HG03139 (cell line): ENCODE results near the gene GOLGA8B.
A peak's percentile ranks its signal among the peaks of the same experiment; 100 is the strongest.
"Not testable (repeated sequence)": the region's sequence is repeated elsewhere in the genome, so short reads cannot be mapped to it uniquely, and the experiment has no call there.

Source experiments
- ATAC-seq: cut with Tn5 transposase; IDR thresholded peaks from one replicate; pipeline ENCODE4 v1.9.1; 2021; ENCODE audit not compliant: unreplicated experiment

GOLGA8B gene, protein sequence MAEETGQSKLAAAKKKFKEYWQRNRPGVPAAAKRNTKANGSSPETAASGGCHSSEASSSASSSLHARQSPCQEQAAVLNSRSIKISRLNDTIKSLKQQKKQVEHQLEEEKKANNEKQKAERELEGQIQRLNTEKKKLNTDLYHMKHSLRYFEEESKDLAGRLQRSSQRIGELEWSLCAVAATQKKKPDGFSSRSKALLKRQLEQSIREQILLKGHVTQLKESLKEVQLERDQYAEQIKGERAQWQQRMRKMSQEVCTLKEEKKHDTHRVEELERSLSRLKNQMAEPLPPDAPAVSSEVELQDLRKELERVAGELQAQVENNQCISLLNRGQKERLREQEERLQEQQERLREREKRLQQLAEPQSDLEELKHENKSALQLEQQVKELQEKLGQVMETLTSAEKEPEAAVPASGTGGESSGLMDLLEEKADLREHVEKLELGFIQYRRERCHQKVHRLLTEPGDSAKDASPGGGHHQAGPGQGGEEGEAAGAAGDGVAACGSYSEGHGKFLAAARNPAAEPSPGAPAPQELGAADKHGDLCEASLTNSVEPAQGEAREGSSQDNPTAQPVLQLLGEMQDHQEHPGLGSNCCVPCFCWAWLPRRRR

GRCh38 chr15:34583399-34584329 is at the start of gene GOLGA8B:
Gene GOLGA8B (minus strand): TSS chr15:34583651. CDS start chr15:34535912, 47,739 bp downstream.
- ATAC-seq: peak; percentile 56

GRCh38 chr15:34633165-34633564 is 49.7 kb upstream of the GOLGA8B start:
- ATAC-seq: not testable (repeated sequence)

DNA sequence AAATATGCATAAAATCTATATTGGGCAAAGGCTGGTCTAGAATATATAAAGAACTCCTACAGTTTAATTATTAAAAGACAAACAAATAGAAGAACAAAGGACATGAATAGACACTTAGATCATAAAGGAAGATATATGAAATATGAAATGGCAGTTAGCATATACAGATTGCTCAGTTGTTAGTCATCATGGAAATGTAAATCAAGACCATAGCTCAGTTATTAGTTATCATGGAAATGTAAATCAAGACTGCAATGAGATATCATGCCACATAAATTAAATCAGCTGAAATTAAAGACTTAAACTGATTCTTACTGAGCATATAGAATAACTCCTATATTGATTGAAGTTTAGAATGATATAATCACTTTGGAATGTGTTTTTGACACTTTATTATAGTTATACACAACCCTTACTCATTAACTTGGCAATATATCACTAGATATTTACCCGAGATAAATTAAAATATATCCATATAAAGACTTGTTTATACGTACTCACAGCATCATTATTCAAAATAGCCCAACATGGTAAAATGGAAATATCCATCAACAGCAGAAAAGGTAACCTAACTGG is 45.2 kb upstream of the GOLGA8B start:
- ATAC-seq: no peak

DNA sequence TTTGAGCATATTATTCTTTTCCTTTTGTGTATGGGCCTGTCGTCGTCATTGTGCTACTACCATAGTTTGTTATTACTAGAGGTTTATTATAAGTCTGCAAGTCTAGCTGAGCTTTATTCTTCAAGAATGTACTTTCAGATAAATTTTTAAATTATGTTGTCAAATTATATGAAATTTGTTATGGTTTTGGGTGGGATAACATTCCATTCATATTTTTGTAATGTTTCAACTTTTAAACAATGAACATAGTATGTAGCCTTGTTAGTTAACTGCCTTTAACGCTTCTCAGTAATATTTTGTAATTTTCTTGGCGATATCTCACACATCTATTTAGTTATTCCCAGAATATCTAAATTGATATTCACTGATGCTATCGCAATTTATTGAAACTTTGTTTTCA is 41.6 kb upstream of the GOLGA8B start:
- no peak for ATAC-seq

DNA sequence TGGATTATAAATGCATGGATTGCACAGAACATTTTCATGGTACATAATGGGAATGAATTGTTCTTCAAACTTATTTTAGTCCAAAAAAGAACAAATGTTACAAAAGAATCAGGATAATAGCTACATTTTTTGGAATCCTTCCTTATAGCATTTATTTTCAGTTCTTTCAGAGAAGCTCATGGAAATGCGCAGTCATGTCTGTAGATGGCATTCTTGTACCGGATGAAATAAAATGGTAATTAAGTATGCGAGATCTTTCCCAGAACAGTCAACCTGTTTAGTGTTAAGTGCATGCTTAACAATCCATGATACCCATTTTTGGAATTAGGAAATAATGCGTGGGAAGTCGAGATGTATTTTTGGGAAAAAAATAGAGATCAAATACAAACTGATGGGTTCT is 38.2 kb upstream of the GOLGA8B start:
- no peak for ATAC-seq

- no peak for ATAC-seq
Observed at GRCh38 chr15:34620814-34621213, 37.4 kb upstream of the GOLGA8B start.

- no peak for ATAC-seq
Observed at GRCh38 chr15:34620142-34620541, 36.7 kb upstream of the GOLGA8B start.

- ATAC-seq: no peak
Observed at GRCh38 chr15:34619151-34619550, 35.7 kb upstream of the GOLGA8B start.

DNA sequence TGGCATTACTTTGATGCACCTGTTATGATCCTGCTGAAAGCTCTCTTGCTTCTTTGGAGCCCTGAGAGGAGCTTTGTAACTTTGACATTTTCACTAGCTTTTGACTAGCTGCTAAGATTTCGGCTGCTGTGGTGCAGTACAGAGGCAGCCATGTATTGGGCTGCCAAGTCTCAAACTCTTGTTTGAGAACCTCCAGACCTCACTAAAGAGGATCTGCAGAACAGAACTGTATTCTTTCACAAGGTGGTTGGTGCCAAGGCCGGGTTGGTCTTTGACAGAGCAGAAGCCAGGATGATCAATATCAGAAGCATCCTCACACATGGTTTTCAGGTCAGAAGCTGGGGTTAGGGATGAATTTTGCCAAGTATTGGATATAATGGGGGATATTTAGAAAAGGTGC is 34.6 kb upstream of the GOLGA8B start:
- ATAC-seq: no peak

DNA sequence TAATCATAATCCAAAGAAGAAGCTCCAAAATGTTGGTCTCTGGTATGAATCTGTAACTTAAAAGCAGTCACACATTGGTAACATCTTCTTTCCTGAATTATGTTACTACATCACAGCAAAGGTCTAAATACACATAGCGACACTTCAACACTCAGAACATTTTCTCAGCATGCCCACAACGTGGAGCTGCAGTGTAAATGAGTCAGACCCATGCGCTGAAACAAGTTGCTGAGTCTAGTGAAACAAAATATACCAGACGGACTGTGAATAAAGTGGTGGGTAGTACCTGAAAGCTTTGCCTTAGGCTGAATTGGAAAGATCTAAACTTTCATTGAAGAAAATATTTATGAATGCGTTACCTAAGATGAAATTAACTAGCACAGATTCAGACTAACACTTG is 33.2 kb upstream of the GOLGA8B start:
- ATAC-seq: no peak

- no peak for ATAC-seq
Observed at GRCh38 chr15:34613997-34614396, 30.5 kb upstream of the GOLGA8B start.

DNA sequence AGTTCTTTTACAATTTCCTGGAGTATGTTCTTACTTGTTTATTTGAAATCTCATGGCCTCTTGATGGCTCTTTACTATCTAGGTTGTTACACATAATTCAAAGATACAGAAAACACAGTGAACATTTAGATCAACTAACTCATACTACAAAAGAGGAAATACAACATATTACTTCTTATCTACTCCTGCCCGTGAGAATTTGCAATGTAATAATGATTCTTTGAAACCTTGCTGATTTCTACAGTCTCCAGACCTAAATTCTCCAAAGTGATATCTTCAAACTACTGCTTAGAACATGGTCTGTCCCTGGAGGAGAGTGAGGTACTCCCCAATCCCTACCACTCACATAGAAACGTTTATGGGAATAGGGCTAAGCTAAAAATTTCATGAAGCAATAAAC is 29.9 kb upstream of the GOLGA8B start:
- ATAC-seq: no peak

- no peak for ATAC-seq
Observed at GRCh38 chr15:34610354-34610753, 26.9 kb upstream of the GOLGA8B start.

DNA sequence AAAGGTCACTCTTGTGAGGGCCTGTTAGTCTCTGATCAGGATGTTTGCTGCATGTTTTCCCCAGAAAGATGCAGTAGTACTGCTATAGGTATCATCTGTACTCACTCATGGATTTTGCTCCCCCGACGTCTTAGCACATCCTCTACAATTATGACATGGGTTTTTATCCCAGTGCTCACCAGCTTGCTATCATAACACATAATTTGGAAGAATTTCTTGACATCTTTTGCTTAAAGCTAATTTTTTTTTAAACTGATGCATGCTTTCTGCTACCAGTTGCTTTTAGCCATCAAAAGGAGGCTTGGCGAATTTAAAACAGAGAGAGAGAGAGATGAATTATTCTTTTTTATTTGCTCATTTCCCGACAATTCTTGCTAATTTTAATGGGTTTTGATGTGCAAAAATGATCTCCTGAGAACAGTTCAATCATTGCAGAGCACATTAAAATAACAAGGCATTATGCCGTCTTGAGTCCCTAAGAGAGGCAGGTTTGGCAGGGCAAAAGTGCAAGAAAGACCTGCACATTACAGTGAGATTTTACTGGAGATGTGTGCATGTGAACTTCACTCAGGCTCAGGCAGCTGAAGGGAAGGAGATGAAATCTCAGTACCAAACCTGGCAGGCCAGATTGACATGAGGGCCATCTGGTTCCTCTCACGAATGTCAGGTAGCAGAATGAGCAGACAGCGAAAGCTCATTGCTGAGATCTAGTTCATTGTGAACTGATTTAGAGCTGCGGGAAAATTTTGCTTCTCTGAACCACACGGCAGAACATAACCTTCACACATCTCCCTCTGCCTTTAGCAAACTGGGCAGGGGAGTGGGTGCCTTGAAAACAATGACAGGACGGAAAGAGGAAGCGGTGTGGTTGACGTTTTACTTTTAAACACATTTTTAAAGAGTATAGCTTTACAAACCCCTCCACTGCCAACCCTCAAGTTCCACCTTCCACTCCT is 25.9 kb upstream of the GOLGA8B start:
- no peak for ATAC-seq

GRCh38 chr15:34608517-34608916 is 25.1 kb upstream of the GOLGA8B start:
- ATAC-seq: no peak

DNA sequence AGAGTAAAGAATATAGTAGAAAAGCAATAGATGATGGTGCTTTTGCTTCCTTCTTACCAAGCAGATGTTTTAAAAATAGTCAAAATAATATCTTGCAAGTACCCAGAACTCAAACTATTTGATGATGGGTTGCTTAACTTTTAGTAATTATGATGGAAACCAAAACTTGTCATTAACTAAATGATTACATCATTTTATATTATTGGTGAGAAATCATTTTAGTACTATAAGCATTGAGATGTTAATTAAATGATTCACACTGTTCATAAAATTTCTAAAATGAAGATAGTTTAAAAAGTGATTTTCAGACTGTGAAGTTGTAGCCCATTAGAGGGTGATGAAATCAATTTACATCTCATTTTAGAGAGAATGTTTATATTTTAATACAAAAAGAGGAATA is 24.4 kb upstream of the GOLGA8B start:
- no peak for ATAC-seq

- ATAC-seq: no peak
Observed at GRCh38 chr15:34606545-34606944, 23.1 kb upstream of the GOLGA8B start.

- ATAC-seq: no peak
Observed at GRCh38 chr15:34606131-34606530, 22.7 kb upstream of the GOLGA8B start.

DNA sequence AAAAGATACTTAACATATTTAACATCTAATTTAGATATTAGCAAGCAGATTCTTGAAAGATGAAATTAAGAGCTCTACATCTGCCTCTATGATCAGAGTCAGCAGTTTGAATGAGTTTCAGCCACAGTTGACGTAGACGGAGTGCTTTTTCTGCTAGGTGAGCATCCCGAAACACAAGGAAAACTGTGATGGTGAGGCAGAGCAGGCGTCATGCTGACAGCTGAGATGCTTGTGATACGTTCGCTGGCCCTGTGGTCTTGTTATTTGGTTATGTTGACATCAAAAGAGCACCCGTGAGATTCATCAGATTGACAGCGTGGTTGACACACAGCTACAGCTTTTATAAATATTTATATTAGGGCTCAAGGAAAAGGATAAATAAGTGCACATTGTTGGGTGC is 19.6 kb upstream of the GOLGA8B start:
- no peak for ATAC-seq

- ATAC-seq: no peak
Observed at GRCh38 chr15:34600923-34601322, 17.5 kb upstream of the GOLGA8B start.
